Tibial artery (tissue), 4 donors: Measurements from ENCODE around the gene LRCOL1.
A peak's percentile ranks its signal among the peaks of the same experiment; 100 is the strongest.

Experiments
- DNase-seq, 2 donors: peaks; one replicate each; pipeline ENCODE4 v3.0.0-alpha.2; 2019
- H3K27ac ChIP-seq, 2 donors: fragments of 200-600 bp; sonication (generic) in 1 of 2; 1 replicate in 1 of 2; 2 replicates in 1 of 2; pipeline ENCODE4 v1.5.1; 2018 to 2019; ENCODE audit warnings: mild to moderate bottlenecking in 1 of 2
- H3K27me3 ChIP-seq, 2 donors: fragments of 200-600 bp; sonication (generic) in 1 of 2; one replicate each; pipeline versions ENCODE4 v1.5.1 to v1.6.0; 2016 to 2019
- H3K36me3 ChIP-seq, 3 donors: fragments of 200-600 bp; sonication (generic) in 2 of 3; one replicate each; pipeline ENCODE4 v1.5.1; 2016 to 2019; ENCODE audit warnings: mild to moderate bottlenecking in 2 of 3
- H3K4me1 ChIP-seq, 4 donors: fragments of 200-600 bp; sonication (generic) in 2 of 4; 1 replicate in 3 of 4; 2 replicates in 1 of 4; pipeline ENCODE4 v1.5.1; 2016 to 2019
- H3K4me3 ChIP-seq, 2 donors: fragments of 200-600 bp; sonication (generic) in 1 of 2; 1 replicate in 1 of 2; 2 replicates in 1 of 2; pipeline ENCODE4 v1.5.1; 2018 to 2019; ENCODE audit warnings: mild to moderate bottlenecking in 2 of 2
- H3K9me3 ChIP-seq, 3 donors: fragments of 200-600 bp; sonication (generic) in 1 of 3; one replicate each; pipeline ENCODE4 v1.5.1; 2016 to 2019
- CTCF ChIP-seq, 2 experiments: fragments of 200-600 bp in 1 of 2; fragments of 450-650 bp in 1 of 2; IDR thresholded peaks; one replicate each; pipeline ENCODE4 v1.5.1; 2017 to 2019; ENCODE audit warnings: antibody characterized with exemption in 2 of 2, mild to moderate bottlenecking in 1 of 2, moderate library complexity in 1 of 2
- intact Hi-C: fragments of 100-400 bp; cut with DNase I; formaldehyde crosslinking; loops from one replicate; pipeline ENCODE4 v1.15.0; 2023; ENCODE audit warnings: low total_unique reads

The LRCOL1 gene

GRCh38 chr12:132604151-132604618 is 6.2 kb downstream of the LRCOL1 start:
- intact Hi-C loops, result no loop called here
- H3K27me3 ChIP-seq, result peaks cover 0 to 80% of the 10 kb centered on the region in 2 donors

GRCh38 chr12:132603240-132604150 is 6.9 kb downstream of the LRCOL1 start:
- H3K4me1 ChIP-seq, result peaks cover 0 to 28% (median 17%) of the 10 kb centered on the region in 4 donors
- H3K27me3 ChIP-seq, result peaks cover 0 to 73% of the 10 kb centered on the region in 2 donors
- intact Hi-C loops, result no loop called here
- TF ChIP-seq CTCF (IDR thresholded peaks at IDR 0.05), result no peak
- no peaks in the 10 kb centered on the region for H3K9me3 ChIP-seq
- H3K27ac ChIP-seq, result no peak overlapping the region
- no peaks in the 10 kb centered on the region for H3K36me3 ChIP-seq
- H3K4me3 ChIP-seq, result peak overlapping the region; percentile 19 to 32
- no peak for DNase-seq

More at GRCh38 chr12:132604151-132604618, 6.2 kb downstream of the LRCOL1 start:
- Histone ChIP-seq H3K4me3 (peak overlapping the region; percentile 19 to 32), H3K9me3 (no peaks in the 10 kb centered on the region), H3K4me1 (peaks cover 0 to 23% (median 14%) of the 10 kb centered on the region in 4 donors), H3K36me3 (no peaks in the 10 kb centered on the region), H3K27ac (no peak overlapping the region)
- no peak for DNase-seq
- TF ChIP-seq CTCF (IDR thresholded peaks at IDR 0.05), result no peak

- DNase-seq, result no peak
- TF ChIP-seq CTCF (IDR thresholded peaks at IDR 0.05), result no peak
- Histone ChIP-seq H3K27me3 (peaks cover 0 to 66% of the 10 kb centered on the region in 2 donors), H3K4me1 (peaks cover 0 to 29% (median 17%) of the 10 kb centered on the region in 4 donors), H3K36me3 (no peaks in the 10 kb centered on the region), H3K9me3 (no peaks in the 10 kb centered on the region), H3K4me3 (peak overlapping the region in 1 of 2 donors; percentile 32), H3K27ac (no peak overlapping the region)
- intact Hi-C loops, result no loop called here
These were observed 7.7 kb downstream of the LRCOL1 start for GRCh38 chr12:132602572-132603239.

- H3K27me3 ChIP-seq, result peaks cover 0 to 54% of the 10 kb centered on the region in 2 donors
- no peak overlapping the region for H3K27ac ChIP-seq
- TF ChIP-seq CTCF (IDR thresholded peaks at IDR 0.05), result no peak
- DNase-seq, result no peak
- intact Hi-C loops, result no loop called here
- H3K4me3 ChIP-seq, result peak overlapping the region in 1 of 2 donors; percentile 51
- H3K9me3 ChIP-seq, result no peaks in the 10 kb centered on the region
- peaks cover 0 to 30% (median 20%) of the 10 kb centered on the region in 4 donors for H3K4me1 ChIP-seq
- H3K36me3 ChIP-seq, result no peaks in the 10 kb centered on the region
These were observed 9.1 kb downstream of the LRCOL1 start for GRCh38 chr12:132601171-132601883.
